GM06990 (cell line): ENCODE results near the gene A2M.
"Not testable (repeated sequence)": the region's sequence is repeated elsewhere in the genome, so short reads cannot be mapped to it uniquely, and the experiment has no call there.

ENCODE experiments used
- DNase-seq: peaks from one replicate; pipeline ENCODE4 v3.0.0-alpha.2; 2011; ENCODE audit not compliant: insufficient read length; ENCODE audit errors: extremely low read depth
- H3K27me3 ChIP-seq: replicated peaks from 2 replicates; pipeline ENCODE4 v1.6.0; 2011; ENCODE audit warnings: low read length; ENCODE audit not compliant: control insufficient read depth, insufficient read depth
- H3K36me3 ChIP-seq: 2 replicates; pipeline ENCODE4 v1.5.1; 2011; ENCODE audit warnings: low read length; ENCODE audit not compliant: control insufficient read depth, insufficient read depth
- H3K4me3 ChIP-seq: replicated peaks from 2 replicates; pipeline ENCODE4 v1.5.1; 2011; ENCODE audit warnings: low read depth, mild to moderate bottlenecking, control low read depth, low read length
- CTCF ChIP-seq: IDR thresholded peaks from 2 replicates; pipeline ENCODE4 v1.5.1; 2011; ENCODE audit warnings: low read length, control low read depth, mild to moderate bottlenecking, inconsistent platforms; ENCODE audit not compliant: insufficient read depth, poor library complexity, severe bottlenecking

The A2M gene

GRCh38 chr12:9144730-9145106 lies 29.0 kb upstream of the A2M start:
- Histone ChIP-seq H3K27me3 (no peaks in the 10 kb centered on the region), H3K36me3 (no peaks in the 10 kb centered on the region), H3K4me3 (no peak overlapping the region)
- TF ChIP-seq CTCF, result no peak
- no peak for DNase-seq

DNA sequence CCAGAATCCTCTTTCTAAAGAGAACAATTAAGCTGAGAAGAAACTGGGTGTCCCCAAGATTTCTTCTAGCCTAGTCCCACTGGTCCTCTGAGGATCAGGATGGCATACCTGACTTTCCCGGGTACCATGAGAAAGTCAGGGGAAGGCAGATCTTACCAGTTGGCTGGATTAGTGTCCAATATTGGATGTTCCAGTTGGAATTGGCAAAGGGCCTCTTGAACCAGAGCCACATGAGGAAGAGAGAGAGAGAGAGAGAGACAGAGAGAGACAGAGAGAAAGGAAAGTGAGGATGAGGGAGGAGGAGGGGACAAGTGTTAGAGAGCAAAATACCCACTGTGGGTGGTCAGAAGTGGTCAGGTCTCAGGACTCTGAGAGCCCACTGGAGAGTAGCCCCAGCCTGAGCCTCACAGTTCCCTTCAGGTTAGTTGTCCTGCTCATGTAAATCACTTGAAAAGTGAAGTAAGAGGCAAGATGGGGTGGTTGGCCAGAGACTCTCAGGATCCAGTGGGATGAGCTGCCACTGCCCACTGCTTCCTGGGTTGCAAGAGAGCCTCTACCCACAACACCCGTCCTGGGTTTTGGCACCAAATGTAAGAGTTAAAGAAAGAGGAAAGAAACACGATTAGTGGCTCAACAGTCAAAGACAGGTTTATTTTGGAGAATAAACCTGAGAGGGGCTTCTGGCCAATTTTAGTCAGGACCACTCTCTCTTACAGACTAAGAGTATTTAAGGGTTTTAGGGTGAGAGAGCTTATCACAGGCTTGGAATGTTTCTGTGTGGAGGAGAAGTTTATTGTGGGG lies 28.4 kb upstream of the A2M start:
- Histone ChIP-seq H3K27me3 (no peaks in the 10 kb centered on the region), H3K4me3 (no peak overlapping the region), H3K36me3 (no peaks in the 10 kb centered on the region)
- TF ChIP-seq CTCF, result no peak
- DNase-seq, result no peak

DNA sequence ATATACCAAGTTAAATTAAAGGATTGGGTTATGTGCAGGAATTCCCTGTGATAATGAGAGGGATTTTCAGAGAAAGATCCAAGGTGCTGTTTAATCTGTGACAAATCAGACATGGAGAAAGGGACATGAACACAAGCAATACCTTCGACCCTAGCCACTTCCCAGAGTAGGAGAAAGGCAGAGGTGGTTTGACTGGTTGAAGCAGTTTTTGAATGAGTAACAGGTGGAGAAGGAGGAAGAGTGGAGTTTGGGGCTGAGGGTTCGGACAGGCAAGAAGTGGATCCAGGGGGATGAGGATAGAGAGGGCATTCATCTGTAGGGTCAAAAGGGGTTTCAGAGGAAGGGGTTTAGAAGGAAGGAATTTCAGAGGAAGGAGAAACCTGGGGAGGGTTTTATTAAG lies 27.4 kb upstream of the A2M start:
- no peak for TF ChIP-seq CTCF
- Histone ChIP-seq H3K36me3 (no peaks in the 10 kb centered on the region), H3K4me3 (no peak overlapping the region), H3K27me3 (no peaks in the 10 kb centered on the region)
- no peak for DNase-seq

GRCh38 chr12:9139588-9140290 lies 24.0 kb upstream of the A2M start:
- H3K27me3 ChIP-seq, DNase-seq, H3K4me3 ChIP-seq, H3K36me3 ChIP-seq: not testable (repeated sequence)

GRCh38 chr12:9135903-9136310 lies 20.2 kb upstream of the A2M start:
- DNase-seq, result no peak
- H3K36me3 ChIP-seq, result no peaks in the 10 kb centered on the region
- H3K4me3 ChIP-seq, result no peak overlapping the region
- H3K27me3 ChIP-seq, result no peaks in the 10 kb centered on the region; the same call in 1 of the 2 replicates
- TF ChIP-seq CTCF, result no peak

DNA sequence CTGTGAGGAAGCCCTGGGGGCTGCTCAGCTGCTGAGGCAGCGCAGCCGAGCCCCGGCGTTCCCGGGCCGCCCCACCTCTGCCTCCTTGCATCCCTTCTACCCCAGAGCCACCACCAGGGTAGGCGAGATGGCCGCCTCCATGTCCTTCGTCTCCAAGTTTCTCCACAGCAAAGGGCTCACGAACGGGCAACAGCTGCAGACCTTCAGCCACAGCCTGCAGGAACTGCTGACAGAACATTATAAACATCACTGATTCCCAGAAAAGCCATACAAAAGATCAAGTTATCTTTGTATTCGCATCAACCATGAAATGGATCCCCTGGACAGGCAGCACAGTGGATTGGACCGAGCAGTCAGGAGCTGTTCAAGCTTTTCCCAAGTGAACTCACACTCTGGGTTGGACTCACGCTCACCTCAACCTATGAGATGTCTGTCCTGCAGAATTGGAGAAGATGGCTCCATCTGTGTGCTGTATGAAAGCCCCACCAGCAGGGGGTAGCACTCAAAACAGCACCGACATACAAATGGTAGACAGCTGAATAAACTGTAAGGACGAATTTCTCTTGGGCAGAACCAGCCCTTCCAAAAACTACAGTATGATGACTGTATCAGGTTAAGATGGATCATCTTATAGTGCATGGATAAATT lies 19.4 kb upstream of the A2M start:
- no peaks in the 10 kb centered on the region; the same call in 1 of the 2 replicates for H3K27me3 ChIP-seq
- H3K4me3 ChIP-seq, result no peak overlapping the region
- TF ChIP-seq CTCF, result peak; percentile 79
- no peaks in the 10 kb centered on the region for H3K36me3 ChIP-seq
- DNase-seq, result no peak
